H9 (cell line): ENCODE measurements around the gene SIRT6. TPM values are rescaled to one million over a fixed set of nuclear protein-coding genes. Genes with fewer than 3 reads are reported as not detected.
"Not testable (repeated sequence)": the region's sequence is repeated elsewhere in the genome, so short reads cannot be mapped to it uniquely, and the experiment has no call there.

Experiments
- DNase-seq: peaks from one replicate; pipeline ENCODE4 v3.0.0-alpha.2; 2017
- H2AFZ ChIP-seq: one replicate; pipeline ENCODE4 v1.6.1; 2013; ENCODE audit warnings: mild to moderate bottlenecking, low read length, control low read depth, moderate library complexity
- H2AK5ac ChIP-seq: 2 replicates; pipeline ENCODE4 v1.6.1; 2013; ENCODE audit warnings: low read length, control low read depth, mixed read lengths; ENCODE audit not compliant: insufficient read length
- H2BK120ac ChIP-seq: one replicate; pipeline ENCODE4 v1.6.1; 2013; ENCODE audit warnings: low read depth, mild to moderate bottlenecking, low read length, control low read depth, inconsistent platforms; ENCODE audit not compliant: poor library complexity, severe bottlenecking
- H2BK12ac ChIP-seq: 2 replicates; pipeline ENCODE4 v1.6.1; 2013; ENCODE audit warnings: low read length, control low read depth, mixed read lengths, low read depth; ENCODE audit not compliant: insufficient read length
- H2BK15ac ChIP-seq: 2 replicates; pipeline ENCODE4 v1.6.1; 2013; ENCODE audit warnings: low read depth, low read length, control low read depth
- H2BK20ac ChIP-seq: one replicate; pipeline ENCODE4 v1.6.1; 2013; ENCODE audit warnings: low read depth, mild to moderate bottlenecking, low read length, control low read depth, inconsistent platforms; ENCODE audit not compliant: poor library complexity, severe bottlenecking
- H2BK5ac ChIP-seq: 2 replicates; pipeline ENCODE4 v1.6.1; 2013; ENCODE audit warnings: low read length, control low read depth, mixed read lengths; ENCODE audit not compliant: insufficient read length
- H3K14ac ChIP-seq: 2 replicates; pipeline ENCODE4 v1.6.1; 2013; ENCODE audit warnings: low read length, control low read depth; ENCODE audit not compliant: insufficient read depth
- H3K18ac ChIP-seq: 2 replicates; pipeline ENCODE4 v1.6.1; 2013; ENCODE audit warnings: low read depth, mild to moderate bottlenecking, mixed read lengths, low read length, control low read depth; ENCODE audit not compliant: insufficient read length
- H3K23ac ChIP-seq: 2 replicates; pipeline ENCODE4 v1.6.1; 2013; ENCODE audit warnings: low read length, control low read depth, mixed read lengths, low read depth; ENCODE audit not compliant: insufficient read length
- H3K23me2 ChIP-seq: 2 replicates; pipeline ENCODE4 v1.6.1; 2013; ENCODE audit warnings: low read depth, mild to moderate bottlenecking, mixed read lengths, low read length, control low read depth; ENCODE audit not compliant: insufficient read length, poor library complexity, severe bottlenecking
- H3K27ac ChIP-seq: 2 replicates; pipeline ENCODE4 v1.5.1; 2013; ENCODE audit warnings: low read length, control low read depth, mixed read lengths, low read depth; ENCODE audit not compliant: insufficient read length
- H3K27me3 ChIP-seq: 2 replicates; pipeline ENCODE4 v1.6.1; 2013; ENCODE audit warnings: low read length, control low read depth, inconsistent platforms; ENCODE audit not compliant: insufficient read depth
- H3K4ac ChIP-seq: 2 replicates; pipeline ENCODE4 v1.6.1; 2013; ENCODE audit warnings: low read depth, mild to moderate bottlenecking, control low read depth, inconsistent platforms, low read length, moderate library complexity
- H3K4me1 ChIP-seq: 2 replicates; pipeline ENCODE4 v1.6.1; 2013; ENCODE audit warnings: low read length, control low read depth, inconsistent platforms; ENCODE audit not compliant: insufficient read depth
- H3K4me2 ChIP-seq: 2 replicates; pipeline ENCODE4 v1.6.1; 2013; ENCODE audit warnings: low read length, control low read depth, mixed read lengths; ENCODE audit not compliant: insufficient read length, insufficient read depth
- H3K56ac ChIP-seq: 2 replicates; pipeline ENCODE4 v1.6.1; 2013; ENCODE audit warnings: low read depth, mild to moderate bottlenecking, mixed read lengths, low read length, control low read depth; ENCODE audit not compliant: insufficient read length
- H3K79me1 ChIP-seq: 2 replicates; pipeline ENCODE4 v1.6.1; 2013; ENCODE audit warnings: low read depth, mild to moderate bottlenecking, moderate library complexity, low read length, control low read depth, inconsistent platforms; ENCODE audit not compliant: insufficient read depth, poor library complexity, severe bottlenecking
- H3K79me2 ChIP-seq: 2 replicates; pipeline ENCODE4 v1.6.1; 2013; ENCODE audit warnings: low read length, control low read depth, inconsistent platforms; ENCODE audit not compliant: insufficient read depth
- H3K9ac ChIP-seq: 2 replicates; pipeline ENCODE4 v1.6.1; 2013; ENCODE audit warnings: low read length, control low read depth, mixed read lengths; ENCODE audit not compliant: insufficient read length; ENCODE audit errors: extremely low read depth
- H3K9me3 ChIP-seq: one replicate; pipeline ENCODE4 v1.6.1; 2013; ENCODE audit warnings: low read depth, low read length, inconsistent platforms; ENCODE audit not compliant: control insufficient read depth
- H3T11ph ChIP-seq: one replicate; pipeline ENCODE4 v1.6.1; 2013; ENCODE audit warnings: mild to moderate bottlenecking, low read length, control low read depth, inconsistent platforms
- H4K20me1 ChIP-seq: one replicate; pipeline ENCODE4 v1.6.1; 2013; ENCODE audit not compliant: control insufficient read depth, insufficient read length, insufficient read depth
- H4K5ac ChIP-seq: 2 replicates; pipeline ENCODE4 v1.6.1; 2013; ENCODE audit warnings: low read depth, mild to moderate bottlenecking, mixed read lengths, low read length, control low read depth; ENCODE audit not compliant: insufficient read length
- H4K8ac ChIP-seq: replicated peaks from 2 replicates; pipeline ENCODE4 v1.6.1; 2013; ENCODE audit warnings: low read length, control low read depth, mixed read lengths, low read depth; ENCODE audit not compliant: insufficient read length
- H4K91ac ChIP-seq: 2 replicates; pipeline ENCODE4 v1.6.1; 2013; ENCODE audit warnings: low read depth, mild to moderate bottlenecking, moderate library complexity, mixed read lengths, low read length, control low read depth; ENCODE audit not compliant: insufficient read length
- H3K27ac Mint-ChIP-seq, 3 experiments: 2 replicates in 2 of 3; 3 replicates in 1 of 3; pipeline ENCODE4 v1.8.0; 2020 to 2021; ENCODE audit warnings: mixed read lengths in 3 of 3, mild to moderate bottlenecking in 1 of 3, moderate library complexity in 1 of 3
- H3K27me3 Mint-ChIP-seq: 2 replicates; pipeline ENCODE4 v1.8.0; 2021; ENCODE audit warnings: low read depth, mild to moderate bottlenecking, moderate library complexity, mixed read lengths
- H3K36me3 Mint-ChIP-seq, 3 experiments: 2 replicates in 2 of 3; 3 replicates in 1 of 3; pipeline ENCODE4 v1.8.0; 2020 to 2021; ENCODE audit warnings: low read depth in 3 of 3, mixed read lengths in 3 of 3; ENCODE audit not compliant: insufficient read depth in 1 of 3
- H3K4me1 Mint-ChIP-seq, 2 experiments: 2 replicates each; pipeline ENCODE4 v1.8.0; 2020; ENCODE audit warnings: mixed read lengths in 2 of 2
- H3K4me3 Mint-ChIP-seq, 2 experiments: 2 replicates in 1 of 2; 3 replicates in 1 of 2; pipeline ENCODE4 v1.8.0; 2020 to 2021; ENCODE audit warnings: mild to moderate bottlenecking in 2 of 2, mixed read lengths in 2 of 2, moderate library complexity in 1 of 2
- H3K9me3 Mint-ChIP-seq, 2 experiments: 2 replicates in 1 of 2; 3 replicates in 1 of 2; pipeline ENCODE4 v1.8.0; 2020; ENCODE audit warnings: mild to moderate bottlenecking in 2 of 2, mixed read lengths in 2 of 2, moderate library complexity in 1 of 2
- CTCF ChIP-seq: fragments of 200-600 bp; sonication (generic); conservative IDR thresholded peaks from 3 replicates; pipeline ENCODE4 v1.8.0; 2021; ENCODE audit warnings: antibody characterized with exemption, mild to moderate bottlenecking
- WGBS: extraction: QIAGEN DNeasy Blood & Tissue Kit; methylation state at CpG from one replicate; pipeline ENCODE4 v1.1.7; 2013; ENCODE audit warnings: missing lambda C conversion rate, low lambda C conversion rate, mixed read lengths; ENCODE audit not compliant: insufficient read length; ENCODE audit errors: extremely low coverage; 5-methylcytosine and 5-hydroxymethylcytosine counted together
- total RNA-seq: library from RNA; stranded (reverse); gene quantifications from 2 replicates; pipeline ENCODE4 v1.2.1, GENCODE V29; 2021

Gene SIRT6
- total RNA-seq, 1 experiment from 2014 or later = 24.9 TPM

GRCh38 chr19:4194353-4194752 is 12.0 kb upstream of the SIRT6 start:
- Histone ChIP-seq H2BK120ac (no peak overlapping the region), H3K9ac (no peak overlapping the region), H3K14ac (no peak overlapping the region), H3K79me1 (no peaks in the 10 kb centered on the region), H2BK20ac (no peak overlapping the region), H3K4ac (no peak overlapping the region), H2AFZ (no peak overlapping the region), H3K27me3 (peaks cover 3% of the 10 kb centered on the region; the same call in 1 of the 2 replicates), H2AK5ac (no peak overlapping the region), H4K20me1 (no peaks in the 10 kb centered on the region), H4K5ac (no peak overlapping the region), H3K79me2 (no peaks in the 10 kb centered on the region), H2BK5ac (no peak overlapping the region), H3K23me2 (no peaks in the 10 kb centered on the region), H3K56ac (no peak overlapping the region), H3K4me2 (no peak overlapping the region), H2BK12ac (no peak overlapping the region), H3K18ac (no peak overlapping the region), H3T11ph (no peak overlapping the region), H3K9me3 (no peaks in the 10 kb centered on the region), H3K23ac (no peak overlapping the region), H3K4me1 (no peaks in the 10 kb centered on the region), H2BK15ac (no peak overlapping the region), H4K8ac (no peak overlapping the region), H4K91ac (no peak overlapping the region), H3K27ac (no peak overlapping the region)
- H3K27ac Mint-ChIP-seq = no peak overlapping the region; a peak in 1 of 7 replicates
- no peak for DNase-seq
- peaks cover 12 to 28% of the 10 kb centered on the region in 2 experiments for H3K4me1 Mint-ChIP-seq
- WGBS = no CpG with 5 or more reads among the region's 7 CpGs
- peaks cover 6 to 9% of the 10 kb centered on the region in 2 experiments; a peak in 3 of 5 replicates for H3K9me3 Mint-ChIP-seq
- TF ChIP-seq CTCF = no peak
- H3K4me3 Mint-ChIP-seq = no peak overlapping the region
- peaks cover 58% of the 10 kb centered on the region for H3K27me3 Mint-ChIP-seq
- no peaks in the 10 kb centered on the region; a peak in 2 of 7 replicates for H3K36me3 Mint-ChIP-seq

DNA sequence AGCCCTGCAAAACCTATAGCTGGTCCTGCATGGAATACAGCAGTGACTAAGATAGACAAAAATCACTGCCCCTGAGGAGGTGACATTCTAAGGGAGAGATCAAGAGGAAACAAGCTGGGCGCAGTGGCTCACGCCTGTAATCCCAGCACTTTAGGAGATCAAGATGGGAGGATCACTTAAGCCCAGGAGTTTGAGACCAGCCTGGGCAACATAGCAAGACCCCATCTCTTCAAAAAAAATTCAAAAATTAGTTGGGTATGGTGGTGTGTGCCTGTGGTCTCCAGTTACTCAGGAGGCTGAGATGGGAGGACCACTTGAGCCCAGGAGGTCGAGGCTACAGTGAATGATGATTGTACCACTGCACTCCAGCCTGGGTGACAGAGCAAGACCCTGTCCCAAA is 10.2 kb upstream of the SIRT6 start:
- not testable (repeated sequence) for H3K9me3 ChIP-seq, H2BK20ac ChIP-seq, H3K23ac ChIP-seq, H2BK120ac ChIP-seq, H2BK12ac ChIP-seq, H2AK5ac ChIP-seq, H3K9me3 Mint-ChIP-seq, DNase-seq, H3K79me1 ChIP-seq, H4K8ac ChIP-seq, H3K79me2 ChIP-seq, H4K5ac ChIP-seq, H3K14ac ChIP-seq, H2BK5ac ChIP-seq, H3K27ac Mint-ChIP-seq, H3K18ac ChIP-seq, H3K27ac ChIP-seq, H2AFZ ChIP-seq, H3K56ac ChIP-seq, H3K27me3 ChIP-seq, H3K4ac ChIP-seq, H2BK15ac ChIP-seq, H3K4me2 ChIP-seq, H4K91ac ChIP-seq, H3K36me3 Mint-ChIP-seq, H4K20me1 ChIP-seq, H3T11ph ChIP-seq, H3K9ac ChIP-seq, H3K4me1 ChIP-seq, H3K23me2 ChIP-seq, H3K4me3 Mint-ChIP-seq
- Mint-ChIP-seq H3K27me3 (peaks cover 44% of the 10 kb centered on the region), H3K4me1 (peaks cover 7 to 18% of the 10 kb centered on the region in 2 experiments)
- WGBS = no CpG with 5 or more reads among the region's 3 CpGs
